K562 (cell line): ENCODE measurements around the gene SEMA5A.

Experiments used
- BHLHE40 ChIP-seq: IDR thresholded peaks from 2 replicates; pipeline ENCODE4 v1.6.1; 2011; ENCODE audit warnings: low read length, improper control_type of control experiment
- E2F4 ChIP-seq: sonication (generic); formaldehyde crosslinking; IDR thresholded peaks from 2 replicates; pipeline ENCODE4 v1.8.0; 2022; ENCODE audit warnings: mild to moderate bottlenecking, low read depth, missing genetic modification reagents
- EP300 ChIP-seq: IDR thresholded peaks from 2 replicates; pipeline ENCODE4 v1.6.1; 2012; ENCODE audit warnings: low read length, improper control_type of control experiment
- HES1 ChIP-seq: fragments of 450-650 bp; IDR thresholded peaks from 2 replicates; pipeline ENCODE4 v1.6.1; 2016; ENCODE audit warnings: low read depth, mild to moderate bottlenecking, moderate library complexity
- MAFK ChIP-seq: IDR thresholded peaks from 2 replicates; pipeline ENCODE4 v1.6.1; 2011; ENCODE audit warnings: low read length, improper control_type of control experiment
- NCOR1 ChIP-seq: fragments of 450-650 bp; IDR thresholded peaks from 2 replicates; pipeline ENCODE4 v1.6.1; 2016; ENCODE audit warnings: mild to moderate bottlenecking, moderate library complexity

DNA sequence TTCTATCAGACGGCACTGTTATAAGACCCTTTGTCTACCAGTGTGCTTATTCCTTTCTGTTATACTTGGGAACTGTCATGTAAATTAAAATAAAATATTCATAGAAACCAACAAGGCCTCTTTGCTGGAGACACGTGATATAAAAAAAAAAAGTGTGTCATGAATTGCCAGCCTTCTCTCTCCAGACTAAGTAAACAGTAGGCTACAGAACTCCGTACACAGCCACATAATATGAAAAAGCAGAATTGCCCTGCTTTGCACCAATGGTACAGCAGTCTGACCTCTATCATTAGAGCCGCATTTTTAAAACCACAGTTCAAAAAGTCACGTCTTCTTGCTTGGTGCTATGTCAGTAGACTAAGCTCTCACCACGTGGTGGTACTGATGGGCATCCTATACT, 231.3 kb downstream of the SEMA5A start:
- no peak for TF ChIP-seq NCOR1
- TF ChIP-seq HES1: no peak
- no peak for TF ChIP-seq MAFK
- TF ChIP-seq BHLHE40: no peak
- no peak for TF ChIP-seq E2F4 (CRISPR knock-in tag)
- no peak for TF ChIP-seq EP300
